Measurements from ENCODE around the gene PRMT7. TPM values are rescaled to one million over a fixed set of nuclear protein-coding genes. Genes with fewer than 3 reads are reported as not detected.

Gene PRMT7
- polyA plus RNA-seq, 1 donor from 2014 or later, result 203 TPM

DNA sequence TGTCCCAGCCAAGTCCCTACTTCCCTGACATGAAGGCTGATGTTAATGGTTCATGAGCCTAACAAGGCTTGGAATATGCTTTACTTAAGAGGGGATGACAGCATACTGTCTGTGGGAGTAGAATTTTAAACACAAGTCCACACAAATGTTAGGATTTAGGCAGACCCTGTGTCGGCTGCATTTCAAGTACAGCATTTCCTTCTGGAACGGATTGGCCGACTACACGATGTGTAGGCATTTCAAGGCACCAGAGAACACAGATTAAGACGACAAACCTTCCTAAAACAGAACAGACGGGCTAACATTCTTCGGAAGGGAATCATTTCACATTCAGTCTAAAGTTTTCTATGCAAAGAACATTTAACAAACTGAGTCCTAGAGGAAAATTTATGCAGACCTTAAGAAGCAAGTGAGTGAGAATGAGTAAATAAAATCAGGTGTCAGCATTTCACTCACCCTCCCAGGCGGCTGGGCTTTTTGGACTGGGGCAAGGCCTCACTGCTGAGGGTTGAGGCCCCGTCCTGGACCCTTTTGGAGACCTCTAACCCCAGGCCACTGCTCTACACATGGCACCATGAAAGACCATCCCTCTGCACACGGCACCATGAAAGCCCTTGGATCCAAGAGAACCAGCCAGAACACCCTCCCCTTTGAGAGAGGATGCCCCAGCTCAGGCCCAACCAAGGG is 70.0 kb downstream of the PRMT7 start:
- TF ChIP-seq MXI1 (conservative IDR thresholded peaks at IDR 0.05; ENCODE audit: poor library complexity, severe bottlenecking) (no peak), POLR2AphosphoS5 (IDR thresholded peaks at IDR 0.05) (no peak), TAF1 (IDR thresholded peaks at IDR 0.05; ENCODE audit: low read depth) (no peak), SMC3 (conservative IDR thresholded peaks at IDR 0.05; ENCODE audit: poor library complexity) (no peak), EZH2 (IDR thresholded peaks at IDR 0.05; ENCODE audit: borderline replicate concordance, insufficient read depth, low read length, poor library complexity, severe bottlenecking) (no peak), EP300 (conservative IDR thresholded peaks at IDR 0.05; ENCODE audit: poor library complexity, severe bottlenecking) (no peak)
- TF ChIP-seq, protein P1, sequence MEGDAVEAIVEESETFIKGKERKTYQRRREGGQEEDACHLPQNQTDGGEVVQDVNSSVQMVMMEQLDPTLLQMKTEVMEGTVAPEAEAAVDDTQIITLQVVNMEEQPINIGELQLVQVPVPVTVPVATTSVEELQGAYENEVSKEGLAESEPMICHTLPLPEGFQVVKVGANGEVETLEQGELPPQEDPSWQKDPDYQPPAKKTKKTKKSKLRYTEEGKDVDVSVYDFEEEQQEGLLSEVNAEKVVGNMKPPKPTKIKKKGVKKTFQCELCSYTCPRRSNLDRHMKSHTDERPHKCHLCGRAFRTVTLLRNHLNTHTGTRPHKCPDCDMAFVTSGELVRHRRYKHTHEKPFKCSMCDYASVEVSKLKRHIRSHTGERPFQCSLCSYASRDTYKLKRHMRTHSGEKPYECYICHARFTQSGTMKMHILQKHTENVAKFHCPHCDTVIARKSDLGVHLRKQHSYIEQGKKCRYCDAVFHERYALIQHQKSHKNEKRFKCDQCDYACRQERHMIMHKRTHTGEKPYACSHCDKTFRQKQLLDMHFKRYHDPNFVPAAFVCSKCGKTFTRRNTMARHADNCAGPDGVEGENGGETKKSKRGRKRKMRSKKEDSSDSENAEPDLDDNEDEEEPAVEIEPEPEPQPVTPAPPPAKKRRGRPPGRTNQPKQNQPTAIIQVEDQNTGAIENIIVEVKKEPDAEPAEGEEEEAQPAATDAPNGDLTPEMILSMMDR (IDR thresholded peaks at IDR 0.05; ENCODE audit: poor library complexity, severe bottlenecking), result no peak
- H3K79me2 ChIP-seq (replicated peaks; ENCODE audit: insufficient read depth, low read length), result no peaks in the 10 kb centered on the region
- H3K27me3 ChIP-seq (ENCODE audit: insufficient read depth, low read depth, low read length), result no peaks in the 10 kb centered on the region
- no peaks in the 10 kb centered on the region for H3K36me3 ChIP-seq (ENCODE audit: insufficient read depth, low read length)
- H3K9ac ChIP-seq (ENCODE audit: low read length), result no peak overlapping the region
- H3K27ac ChIP-seq (ENCODE audit: low read length), result no peak overlapping the region
- no peak overlapping the region for H3K4me3 ChIP-seq (ENCODE audit: low read length)
- H3K9me2 ChIP-seq (ENCODE audit: insufficient read depth, low read length), result no peaks in the 10 kb centered on the region
- H2AFZ ChIP-seq (ENCODE audit: low read depth, low read length), result no peak overlapping the region
- H3F3A ChIP-seq (ENCODE audit: insufficient read depth, low read length, poor library complexity, severe bottlenecking), result no peaks in the 10 kb centered on the region
- no peaks in the 10 kb centered on the region for H3K9me3 ChIP-seq (ENCODE audit: low read length)
- no peak overlapping the region for H3K4me2 ChIP-seq (ENCODE audit: low read length)
- H4K20me1 ChIP-seq (ENCODE audit: insufficient read depth), result no peaks in the 10 kb centered on the region

DNA sequence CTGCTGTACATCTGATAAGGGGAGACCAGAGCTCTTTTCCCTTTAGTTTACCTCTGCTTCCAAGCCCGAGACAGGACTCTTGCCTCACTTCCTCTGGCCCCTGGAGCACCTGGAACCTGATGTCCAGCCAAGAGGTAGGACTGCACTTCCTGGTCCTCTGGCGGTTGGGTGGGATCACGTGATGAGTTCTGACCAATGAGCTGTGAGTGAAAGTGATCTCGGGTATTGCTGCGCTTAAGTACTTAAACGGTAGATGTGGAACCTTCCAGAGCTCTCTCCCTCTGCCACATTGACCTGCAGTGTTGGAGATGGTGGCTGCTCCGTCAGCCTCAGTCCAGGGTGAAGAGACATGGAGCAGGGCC is 70.5 kb downstream of the PRMT7 start:
- H3K9ac ChIP-seq (ENCODE audit: low read length), result no peak overlapping the region
- H3K27me3 ChIP-seq (ENCODE audit: insufficient read depth, low read depth, low read length), result no peaks in the 10 kb centered on the region
- no peaks in the 10 kb centered on the region for H3F3A ChIP-seq (ENCODE audit: insufficient read depth, low read length, poor library complexity, severe bottlenecking)
- no peak overlapping the region for H3K4me2 ChIP-seq (ENCODE audit: low read length)
- H3K9me3 ChIP-seq (ENCODE audit: low read length), result no peaks in the 10 kb centered on the region
- no peaks in the 10 kb centered on the region for H3K9me2 ChIP-seq (ENCODE audit: insufficient read depth, low read length)
- H3K27ac ChIP-seq (ENCODE audit: low read length), result no peak overlapping the region
- H3K4me3 ChIP-seq (ENCODE audit: low read length), result no peak overlapping the region
- H2AFZ ChIP-seq (ENCODE audit: low read depth, low read length), result no peak overlapping the region
- no peaks in the 10 kb centered on the region for H3K79me2 ChIP-seq (replicated peaks; ENCODE audit: insufficient read depth, low read length)
- H3K36me3 ChIP-seq (ENCODE audit: insufficient read depth, low read length), result no peaks in the 10 kb centered on the region
- H4K20me1 ChIP-seq (ENCODE audit: insufficient read depth), result no peaks in the 10 kb centered on the region
- no peak for TF ChIP-seq SMC3 (conservative IDR thresholded peaks at IDR 0.05; ENCODE audit: poor library complexity)
- TF ChIP-seq, protein P2, sequence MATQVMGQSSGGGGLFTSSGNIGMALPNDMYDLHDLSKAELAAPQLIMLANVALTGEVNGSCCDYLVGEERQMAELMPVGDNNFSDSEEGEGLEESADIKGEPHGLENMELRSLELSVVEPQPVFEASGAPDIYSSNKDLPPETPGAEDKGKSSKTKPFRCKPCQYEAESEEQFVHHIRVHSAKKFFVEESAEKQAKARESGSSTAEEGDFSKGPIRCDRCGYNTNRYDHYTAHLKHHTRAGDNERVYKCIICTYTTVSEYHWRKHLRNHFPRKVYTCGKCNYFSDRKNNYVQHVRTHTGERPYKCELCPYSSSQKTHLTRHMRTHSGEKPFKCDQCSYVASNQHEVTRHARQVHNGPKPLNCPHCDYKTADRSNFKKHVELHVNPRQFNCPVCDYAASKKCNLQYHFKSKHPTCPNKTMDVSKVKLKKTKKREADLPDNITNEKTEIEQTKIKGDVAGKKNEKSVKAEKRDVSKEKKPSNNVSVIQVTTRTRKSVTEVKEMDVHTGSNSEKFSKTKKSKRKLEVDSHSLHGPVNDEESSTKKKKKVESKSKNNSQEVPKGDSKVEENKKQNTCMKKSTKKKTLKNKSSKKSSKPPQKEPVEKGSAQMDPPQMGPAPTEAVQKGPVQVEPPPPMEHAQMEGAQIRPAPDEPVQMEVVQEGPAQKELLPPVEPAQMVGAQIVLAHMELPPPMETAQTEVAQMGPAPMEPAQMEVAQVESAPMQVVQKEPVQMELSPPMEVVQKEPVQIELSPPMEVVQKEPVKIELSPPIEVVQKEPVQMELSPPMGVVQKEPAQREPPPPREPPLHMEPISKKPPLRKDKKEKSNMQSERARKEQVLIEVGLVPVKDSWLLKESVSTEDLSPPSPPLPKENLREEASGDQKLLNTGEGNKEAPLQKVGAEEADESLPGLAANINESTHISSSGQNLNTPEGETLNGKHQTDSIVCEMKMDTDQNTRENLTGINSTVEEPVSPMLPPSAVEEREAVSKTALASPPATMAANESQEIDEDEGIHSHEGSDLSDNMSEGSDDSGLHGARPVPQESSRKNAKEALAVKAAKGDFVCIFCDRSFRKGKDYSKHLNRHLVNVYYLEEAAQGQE (IDR thresholded peaks at IDR 0.05; ENCODE audit: borderline replicate concordance), result no peak
- TF ChIP-seq MXI1 (conservative IDR thresholded peaks at IDR 0.05; ENCODE audit: poor library complexity, severe bottlenecking), result no peak
